Bronchial epithelial cell (primary cell): ENCODE data around the gene GPBP1. TPM values are rescaled to one million over a fixed set of nuclear protein-coding genes. Genes with fewer than 3 reads are reported as not detected.

Experiments used
- DNase-seq: peaks from one replicate; pipeline ENCODE4 v3.0.0-alpha.2; 2010; ENCODE audit warnings: low read depth
- FAIRE-seq: peaks from 2 replicates; lab custom pipeline; 2011; peaks lifted over from hg19 to GRCh38; lab: Jason Lieb, UNC
- H3K27me3 ChIP-seq: 2 replicates; pipeline ENCODE4 v1.5.1; 2011; ENCODE audit warnings: low read length; ENCODE audit not compliant: control insufficient read depth, insufficient read depth
- H3K36me3 ChIP-seq: 2 replicates; pipeline ENCODE4 v1.5.1; 2011; ENCODE audit warnings: low read length; ENCODE audit not compliant: control insufficient read depth, insufficient read depth
- H3K4me3 ChIP-seq: 2 replicates; pipeline ENCODE4 v1.5.1; 2011; ENCODE audit warnings: mild to moderate bottlenecking, low read depth, low read length, control low read depth
- total RNA-seq: library from RNA; depleted of rRNA; stranded (reverse); fragments of >200 nt; gene quantifications from 2 replicates; pipeline ENCODE4 v1.2.1, GENCODE V29; 2014
- TF ChIP-seq, protein P1 (sequence below): IDR thresholded peaks from 2 replicates; pipeline ENCODE4 v1.5.1; 2011; ENCODE audit warnings: mild to moderate bottlenecking, moderate library complexity, low read length, control low read depth, inconsistent platforms; ENCODE audit not compliant: insufficient read depth, severe bottlenecking

GPBP1 gene
- total RNA-seq, 1 donor from 2014 or later = 84.2 TPM

DNA sequence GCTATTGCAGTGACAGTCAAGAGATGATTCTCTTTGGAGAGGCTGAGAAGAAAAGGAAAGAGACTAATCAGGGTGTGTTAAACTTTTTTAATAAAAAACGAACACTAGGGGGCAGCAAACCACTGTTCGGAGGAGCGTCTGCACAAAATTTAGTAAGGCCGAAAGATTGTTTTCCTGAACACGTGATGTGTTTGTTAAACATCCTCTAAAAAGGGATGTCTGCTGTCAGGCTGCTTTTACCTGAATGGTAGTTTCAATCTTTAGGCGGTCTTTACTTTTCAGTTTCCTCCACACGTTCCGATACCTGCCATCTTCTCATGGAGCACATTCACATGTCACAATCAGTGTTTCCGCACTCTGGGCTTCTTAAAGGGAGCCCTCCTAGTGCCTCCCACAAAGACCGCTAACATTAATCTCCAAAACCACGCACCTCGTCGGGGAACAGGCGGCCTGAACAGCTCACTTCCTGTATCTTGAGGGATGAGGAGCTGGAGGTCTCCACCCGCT, 125.2 kb downstream of the GPBP1 start:
- H3K36me3 ChIP-seq = no peaks in the 10 kb centered on the region
- DNase-seq = peak; percentile 72
- H3K27me3 ChIP-seq = peaks cover 4% of the 10 kb centered on the region
- H3K4me3 ChIP-seq = no peak overlapping the region
- FAIRE-seq = no peak
- TF ChIP-seq, protein P1, sequence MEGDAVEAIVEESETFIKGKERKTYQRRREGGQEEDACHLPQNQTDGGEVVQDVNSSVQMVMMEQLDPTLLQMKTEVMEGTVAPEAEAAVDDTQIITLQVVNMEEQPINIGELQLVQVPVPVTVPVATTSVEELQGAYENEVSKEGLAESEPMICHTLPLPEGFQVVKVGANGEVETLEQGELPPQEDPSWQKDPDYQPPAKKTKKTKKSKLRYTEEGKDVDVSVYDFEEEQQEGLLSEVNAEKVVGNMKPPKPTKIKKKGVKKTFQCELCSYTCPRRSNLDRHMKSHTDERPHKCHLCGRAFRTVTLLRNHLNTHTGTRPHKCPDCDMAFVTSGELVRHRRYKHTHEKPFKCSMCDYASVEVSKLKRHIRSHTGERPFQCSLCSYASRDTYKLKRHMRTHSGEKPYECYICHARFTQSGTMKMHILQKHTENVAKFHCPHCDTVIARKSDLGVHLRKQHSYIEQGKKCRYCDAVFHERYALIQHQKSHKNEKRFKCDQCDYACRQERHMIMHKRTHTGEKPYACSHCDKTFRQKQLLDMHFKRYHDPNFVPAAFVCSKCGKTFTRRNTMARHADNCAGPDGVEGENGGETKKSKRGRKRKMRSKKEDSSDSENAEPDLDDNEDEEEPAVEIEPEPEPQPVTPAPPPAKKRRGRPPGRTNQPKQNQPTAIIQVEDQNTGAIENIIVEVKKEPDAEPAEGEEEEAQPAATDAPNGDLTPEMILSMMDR = peak; percentile 60

GRCh38 chr5:57299986-57300385, 126.1 kb downstream of the GPBP1 start:
- no peak overlapping the region for H3K4me3 ChIP-seq
- TF ChIP-seq, protein P1 = no peak
- no peak for DNase-seq
- no peak for FAIRE-seq
- H3K27me3 ChIP-seq = peaks cover 4% of the 10 kb centered on the region
- H3K36me3 ChIP-seq = no peaks in the 10 kb centered on the region

GRCh38 chr5:57302164-57302563, 128.3 kb downstream of the GPBP1 start:
- TF ChIP-seq, protein P1 = peak; percentile 37
- DNase-seq (peak; percentile 81), FAIRE-seq (no peak)
- H3K27me3 ChIP-seq = peaks cover 4% of the 10 kb centered on the region
- H3K36me3 ChIP-seq = no peaks in the 10 kb centered on the region
- no peak overlapping the region for H3K4me3 ChIP-seq

GRCh38 chr5:57302643-57303042, 128.8 kb downstream of the GPBP1 start:
- Histone ChIP-seq H3K36me3 (no peaks in the 10 kb centered on the region), H3K27me3 (peaks cover 4% of the 10 kb centered on the region), H3K4me3 (no peak overlapping the region)
- TF ChIP-seq, protein P1 = no peak
- DNase-seq = no peak
- no peak for FAIRE-seq

DNA sequence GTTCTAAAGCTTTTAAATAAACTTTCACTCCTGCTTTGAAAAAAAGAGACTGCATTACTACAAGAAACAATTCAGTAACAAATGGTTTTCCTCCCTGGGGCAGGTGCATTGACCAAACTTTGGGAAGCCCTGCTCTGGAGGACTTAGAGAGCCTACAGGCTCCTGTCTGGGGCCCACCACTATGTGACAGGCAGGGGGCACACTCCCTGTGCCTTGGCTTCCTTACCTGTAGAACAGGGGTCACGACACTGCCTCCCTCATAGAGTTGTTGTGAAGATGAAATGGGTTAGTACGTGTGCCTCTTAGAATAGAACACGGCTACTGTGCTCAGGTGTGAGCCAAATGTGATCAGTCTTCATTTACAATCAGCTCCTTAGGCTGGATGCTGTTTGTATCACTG, 130.1 kb downstream of the GPBP1 start:
- peaks cover 4% of the 10 kb centered on the region for H3K27me3 ChIP-seq
- DNase-seq (no peak), FAIRE-seq (no peak)
- H3K4me3 ChIP-seq = no peak overlapping the region
- no peaks in the 10 kb centered on the region for H3K36me3 ChIP-seq
- TF ChIP-seq, protein P1 = no peak

DNA sequence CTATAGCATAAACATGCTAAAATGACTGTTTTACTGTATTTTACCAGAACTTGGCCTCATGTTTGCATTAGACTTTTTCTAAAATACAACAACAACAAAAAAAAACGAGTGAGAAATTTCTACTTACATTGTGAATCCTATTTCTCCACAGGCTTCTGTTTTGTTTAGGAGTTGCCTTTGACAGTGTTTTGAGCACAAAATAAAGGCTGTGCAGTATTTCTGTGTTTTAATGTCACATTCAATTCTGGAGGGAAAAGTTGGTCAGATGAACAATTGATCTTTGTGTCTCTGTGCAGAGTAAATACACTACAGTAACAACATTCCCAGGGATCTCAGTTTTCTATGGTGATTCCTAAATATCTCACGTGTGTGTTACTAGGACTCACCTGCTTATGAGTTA, 131.1 kb downstream of the GPBP1 start:
- no peak for DNase-seq
- FAIRE-seq = no peak
- peaks cover 4% of the 10 kb centered on the region for H3K27me3 ChIP-seq
- no peak overlapping the region for H3K4me3 ChIP-seq
- H3K36me3 ChIP-seq = no peaks in the 10 kb centered on the region
- TF ChIP-seq, protein P1 = no peak
